ENCODE data around the gene SPATA33.

SPATA33 gene

DNA sequence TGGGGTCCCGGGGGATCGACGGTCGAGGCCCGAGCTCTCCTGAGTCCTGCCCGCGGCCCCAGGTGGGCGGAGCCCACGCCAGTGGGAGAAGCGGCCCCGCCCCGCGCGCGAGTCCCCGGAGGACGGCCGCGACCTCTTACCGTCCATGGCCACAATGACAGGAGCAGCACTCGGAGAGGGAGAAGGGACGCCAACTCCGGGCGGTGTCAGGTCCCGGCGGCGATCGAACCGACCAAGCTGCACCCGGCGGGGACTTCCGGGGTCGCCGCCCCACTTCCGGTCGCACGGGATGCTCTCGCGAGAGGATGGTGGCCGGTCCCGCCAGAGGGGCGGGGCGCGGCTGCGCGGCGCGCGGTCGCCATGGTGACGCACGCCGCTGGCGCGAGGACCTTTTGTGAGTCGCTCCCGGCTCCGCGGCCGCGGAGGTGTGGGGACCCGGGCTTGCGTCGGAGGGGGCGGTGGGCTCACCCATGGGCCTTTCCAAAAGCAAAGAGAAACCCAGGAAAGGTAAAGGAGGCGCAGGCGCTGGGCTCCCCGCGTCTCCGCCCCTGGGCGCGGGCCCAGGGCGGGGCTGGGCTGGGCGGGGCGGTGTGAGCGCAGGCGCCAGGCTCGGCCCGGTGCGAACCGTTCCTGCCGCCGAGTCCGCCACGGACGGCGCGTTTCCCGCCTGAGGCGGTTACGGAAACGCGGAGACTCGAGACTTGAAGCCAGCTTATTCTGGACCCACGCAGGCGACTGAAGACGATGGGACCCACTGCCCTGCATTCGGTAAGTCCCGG lies at the start of gene SPATA33, which contains the start of gene CHMP1A:
TSS of gene SPATA33 (plus strand) at position 395 of the 779 bp plus-strand sequence. CDS start at position 471, 76 bp downstream.
TSS of gene CHMP1A (minus strand) at position 267 of the 779 bp plus-strand sequence. CDS start at position 147, 120 bp downstream.
- peak; percentile 68 for DNase-seq

DNA sequence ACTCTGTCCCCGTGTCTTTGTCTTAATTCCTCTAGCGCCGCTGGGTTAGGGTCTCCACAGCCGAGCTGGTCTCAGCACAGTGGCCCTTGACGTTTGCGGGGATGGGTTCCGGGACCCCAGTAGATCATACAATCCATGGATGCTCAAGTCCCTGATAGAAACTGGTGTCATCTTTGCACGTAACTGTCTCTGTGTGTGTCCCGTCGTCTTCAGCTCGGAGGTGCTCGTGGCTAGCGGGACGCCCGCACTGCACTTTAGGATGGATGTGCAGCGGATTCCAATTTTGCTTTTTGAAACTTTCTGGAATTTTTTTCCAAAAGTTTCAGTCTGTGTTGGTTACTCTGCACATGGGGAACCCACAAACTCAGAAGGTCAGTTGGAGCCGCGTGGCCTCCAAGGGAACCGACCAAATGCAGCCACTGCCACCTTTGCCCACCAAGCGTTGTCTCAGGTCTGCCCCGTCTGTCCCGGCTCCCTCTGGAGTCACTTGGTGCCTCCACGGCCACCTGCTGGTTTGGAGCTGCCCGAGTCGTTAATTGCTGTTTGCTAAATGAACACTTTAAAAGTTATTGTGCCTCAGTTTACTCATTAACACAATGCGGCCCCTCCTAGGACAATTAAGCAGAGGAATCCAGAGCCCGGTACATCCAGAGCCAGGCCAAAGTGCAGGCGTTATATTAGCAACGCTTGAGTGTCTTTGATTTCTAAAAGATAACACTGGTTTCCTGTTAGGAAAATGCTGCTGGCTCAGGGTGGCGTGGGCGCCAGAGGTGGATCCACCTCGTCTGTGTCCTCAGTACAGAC lies 49.5 kb upstream of the SPATA33 start:
- DNase-seq = no peak

DNA sequence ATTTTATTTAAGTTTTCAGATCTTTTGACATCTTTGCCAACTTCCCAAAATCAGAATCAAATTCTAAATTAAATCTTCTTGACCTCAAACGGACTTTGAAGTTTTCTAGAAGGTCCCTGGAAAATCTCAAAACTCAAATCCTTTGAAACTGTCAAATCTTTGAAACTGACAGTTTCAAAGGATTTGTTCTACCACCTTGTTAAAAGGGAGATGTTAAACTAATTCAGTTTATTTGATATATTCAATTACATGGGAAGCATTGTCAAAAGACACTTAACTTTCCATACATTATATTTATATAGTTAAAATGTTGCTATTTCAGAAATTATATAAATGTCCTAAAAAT lies 47.6 kb upstream of the SPATA33 start:
- DNase-seq = no peak

DNA sequence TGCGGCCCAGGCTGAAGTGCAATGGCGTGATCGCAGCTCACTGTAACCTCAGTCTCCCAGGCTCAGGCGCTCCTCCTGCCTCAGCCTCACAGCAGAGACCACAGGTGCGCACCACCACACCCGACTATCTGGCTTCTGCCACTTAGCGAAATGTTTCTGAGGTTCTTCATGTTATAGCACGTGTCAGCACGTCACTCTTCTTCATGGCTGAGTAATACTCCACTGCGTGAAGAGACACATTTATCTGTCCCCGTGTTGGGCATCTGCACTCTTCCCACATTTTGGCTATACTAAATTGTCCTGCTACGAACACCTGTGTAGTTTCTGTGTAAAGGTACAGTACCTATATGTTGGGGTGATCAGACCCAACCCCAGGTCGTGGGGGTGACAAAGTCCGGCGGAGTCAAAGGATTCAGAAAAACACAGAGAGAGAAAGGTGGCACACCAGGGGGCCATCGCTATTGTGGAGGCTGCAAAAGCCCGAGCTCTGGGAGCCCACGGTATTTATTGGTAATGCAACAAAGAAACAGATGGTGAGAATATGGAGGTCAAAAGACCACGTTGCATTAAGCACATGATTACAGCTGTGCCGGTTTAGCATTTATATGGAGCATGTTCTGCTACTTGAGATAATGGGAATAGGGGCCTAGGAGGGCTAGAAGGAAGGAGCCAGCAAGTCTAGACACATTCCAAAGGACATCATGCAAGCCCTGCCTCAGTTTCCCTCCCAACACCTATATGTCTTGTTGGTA lies 45.0 kb upstream of the SPATA33 start:
- no peak for DNase-seq

DNA sequence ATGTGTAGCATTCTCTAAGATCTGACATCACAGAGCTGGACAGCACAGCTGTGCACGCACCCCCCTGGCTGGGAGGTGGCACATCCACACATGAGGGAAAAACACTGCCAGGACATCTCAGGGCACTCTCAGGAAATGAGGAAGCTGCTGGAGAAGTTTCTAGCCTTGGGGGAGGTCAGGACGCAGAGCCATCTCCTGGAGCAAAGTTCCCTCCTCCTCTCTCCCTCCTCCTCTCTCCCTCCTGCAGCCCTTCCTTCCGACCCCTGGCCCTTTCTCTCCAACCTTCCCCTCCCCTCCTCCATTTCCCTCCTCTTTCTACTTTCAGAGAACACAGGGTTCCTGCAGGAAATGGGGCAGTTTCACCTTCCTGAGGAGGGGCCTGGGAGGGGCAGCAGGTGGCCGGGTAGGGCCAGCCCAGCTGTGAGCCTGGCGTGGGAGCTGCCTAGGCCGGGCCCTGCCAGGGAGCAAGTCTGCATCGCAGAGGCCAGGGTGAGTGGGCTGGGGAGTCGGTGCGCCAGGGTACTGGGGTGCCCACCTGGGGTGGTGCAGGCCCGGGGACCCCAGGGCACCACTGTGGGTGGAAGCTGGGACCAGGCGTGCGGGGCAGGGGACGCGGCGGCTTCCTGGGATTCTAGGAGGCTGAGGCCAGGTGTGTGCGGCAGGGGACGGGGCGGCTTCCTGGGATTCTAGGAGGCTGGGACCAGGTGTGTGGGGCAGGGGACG lies 44.2 kb upstream of the SPATA33 start, which contains the start of gene DPEP1:
TSS of gene DPEP1 (plus strand) at position 412 of the 723 bp plus-strand sequence. CDS start 16,769 bp downstream, outside the sequence.
- DNase-seq = no peak

DNA sequence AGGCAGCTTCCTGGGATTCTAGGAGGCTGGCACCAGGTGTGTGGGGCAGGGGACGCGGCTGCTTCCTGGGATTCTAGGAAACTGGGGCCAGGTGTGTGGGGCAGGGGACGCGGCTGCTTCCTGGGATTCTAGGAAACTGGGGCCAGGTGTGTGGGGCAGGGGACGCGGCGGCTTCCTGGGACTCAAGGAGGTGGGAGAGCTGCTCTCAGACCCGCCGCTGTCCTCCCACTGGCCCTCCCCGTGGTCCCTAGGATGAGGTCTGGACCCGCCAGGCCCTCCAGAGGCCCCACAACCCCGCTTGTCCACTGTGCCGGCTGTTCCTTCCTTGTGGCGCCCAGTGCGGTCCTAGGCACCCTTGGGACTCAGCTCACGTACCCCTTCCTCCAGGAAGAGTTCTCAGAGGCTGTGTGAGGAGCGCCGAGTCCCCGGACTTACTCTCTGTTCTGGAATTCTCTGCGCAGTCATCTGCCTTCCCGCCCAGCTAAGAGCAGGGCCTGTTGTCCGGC lies 43.6 kb upstream of the SPATA33 start:
- no peak for DNase-seq

DNA sequence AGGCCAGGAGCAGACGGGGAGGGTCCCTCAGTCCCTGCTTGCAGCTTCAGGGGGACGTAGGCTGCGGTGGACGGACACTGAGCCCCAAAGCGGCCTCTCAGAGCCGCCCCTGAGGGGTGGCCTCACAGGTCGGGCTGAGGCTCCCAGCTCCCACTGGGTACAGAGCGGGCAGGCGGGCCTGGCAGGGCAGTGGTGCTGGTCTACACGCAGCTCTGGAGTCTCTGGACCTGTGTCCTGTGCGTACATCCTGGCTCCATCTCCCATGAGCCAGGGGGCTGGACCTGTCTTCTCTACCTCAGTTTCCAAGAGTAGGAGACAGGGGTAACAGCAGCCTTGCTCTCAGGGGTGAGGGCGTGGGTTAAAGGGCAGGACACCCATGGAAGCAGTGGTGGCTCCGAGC lies 42.5 kb upstream of the SPATA33 start:
- DNase-seq = no peak

DNA sequence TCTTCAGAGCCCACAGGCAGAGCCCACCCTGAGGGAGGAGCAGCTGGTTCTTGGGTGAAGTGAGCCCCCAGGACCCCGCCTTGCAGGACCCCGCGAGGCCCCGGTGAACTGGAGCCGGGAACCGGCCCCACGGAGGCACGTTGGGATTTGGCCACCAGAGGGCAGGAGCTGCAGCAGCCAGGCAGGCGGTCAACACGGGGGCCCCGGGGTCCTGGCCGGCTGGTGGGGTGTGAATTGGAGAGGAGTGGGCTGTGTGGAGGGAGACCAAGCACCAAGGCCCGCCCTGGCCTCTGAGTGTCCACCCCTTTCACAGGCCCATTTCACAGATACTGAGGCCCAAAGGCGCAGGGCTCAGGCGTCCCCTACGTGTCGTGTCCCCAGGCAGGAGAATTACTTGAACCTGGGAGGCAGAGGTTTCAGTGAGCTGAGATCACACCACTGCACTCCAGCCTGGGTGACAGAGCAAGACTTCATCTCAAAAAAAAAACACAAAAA lies 42.0 kb upstream of the SPATA33 start:
- no peak for DNase-seq

DNA sequence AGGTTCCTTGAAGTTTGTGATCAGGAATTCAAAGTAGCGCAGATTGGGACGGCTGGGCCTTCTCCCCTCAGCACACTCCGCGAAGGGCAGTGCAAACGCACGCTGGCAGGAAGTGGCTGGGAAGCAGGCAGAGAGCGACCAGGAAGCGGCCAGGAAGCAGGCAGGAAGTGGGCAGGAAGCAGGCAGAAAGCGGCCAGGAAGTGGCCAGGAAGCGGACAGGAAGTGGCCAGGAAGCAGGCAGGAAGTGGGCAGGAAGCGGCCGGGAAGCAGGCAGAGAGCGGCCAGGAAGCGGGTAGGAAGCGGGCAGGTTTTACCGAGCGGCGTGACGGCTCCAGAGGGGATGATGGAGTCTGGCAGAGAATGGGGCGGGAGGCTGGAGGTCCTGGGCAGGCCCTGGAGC lies 41.0 kb upstream of the SPATA33 start:
- DNase-seq = no peak

DNA sequence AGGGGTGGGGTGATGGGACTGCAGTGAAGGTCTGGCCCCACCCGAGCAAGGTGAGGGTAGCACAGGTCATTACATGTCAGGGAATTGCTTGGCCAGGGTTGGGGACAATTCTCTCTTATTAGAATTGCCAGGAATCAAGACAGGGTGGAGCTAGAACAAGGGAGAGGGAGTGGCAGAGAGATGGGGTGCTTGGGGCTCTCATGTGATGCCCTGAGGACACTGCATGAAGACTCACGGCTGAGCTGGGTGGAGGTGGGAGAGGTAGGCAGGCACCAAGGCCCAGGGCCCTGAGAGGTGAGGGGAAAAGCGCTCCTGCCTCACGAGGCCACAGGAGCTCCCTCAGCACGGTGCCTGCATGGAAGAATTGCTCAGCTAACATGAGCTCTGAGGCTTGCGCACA lies 40.6 kb upstream of the SPATA33 start:
- no peak for DNase-seq

DNA sequence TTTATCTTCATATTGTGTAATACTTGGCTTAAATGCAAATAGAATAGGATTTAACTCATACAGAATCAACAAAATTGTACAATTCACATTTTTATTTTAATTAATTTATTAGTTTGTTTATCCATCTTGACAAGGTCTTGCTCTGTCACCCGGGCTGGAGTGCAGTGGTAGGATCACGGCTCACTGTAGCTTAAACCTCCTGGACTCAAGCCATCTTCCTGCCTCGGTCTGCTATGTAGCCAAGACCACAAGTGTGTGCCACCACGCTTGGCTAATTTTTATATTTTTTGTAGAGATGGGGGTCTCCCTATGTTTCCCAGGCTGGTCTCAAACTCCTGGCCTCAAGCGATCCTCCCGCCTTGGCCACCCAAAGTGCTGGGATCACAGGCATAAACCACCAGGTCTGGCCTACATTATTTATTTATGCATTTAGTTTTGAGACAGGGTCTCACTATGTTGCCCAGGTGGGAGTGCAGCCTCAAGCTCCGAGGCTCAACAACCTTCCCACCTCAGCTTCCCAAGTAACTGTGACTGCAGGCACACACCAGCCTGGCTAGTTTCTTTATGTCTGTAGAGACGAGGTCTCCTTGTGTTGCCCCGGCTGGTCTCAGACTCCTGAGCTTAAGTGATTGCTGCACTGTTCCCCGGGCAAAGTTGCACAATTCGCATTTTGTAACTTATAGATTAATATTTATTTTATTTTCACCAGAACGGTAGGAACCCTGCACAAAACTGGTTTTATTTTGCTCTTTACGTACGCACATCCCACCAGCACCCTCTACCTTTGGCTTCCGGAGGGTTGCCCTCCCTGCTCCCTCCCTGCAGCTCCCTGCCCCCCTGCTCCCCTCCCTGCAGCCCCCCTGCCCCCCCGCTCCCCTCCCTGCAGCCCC lies 39.3 kb upstream of the SPATA33 start:
- DNase-seq = no peak

DNA sequence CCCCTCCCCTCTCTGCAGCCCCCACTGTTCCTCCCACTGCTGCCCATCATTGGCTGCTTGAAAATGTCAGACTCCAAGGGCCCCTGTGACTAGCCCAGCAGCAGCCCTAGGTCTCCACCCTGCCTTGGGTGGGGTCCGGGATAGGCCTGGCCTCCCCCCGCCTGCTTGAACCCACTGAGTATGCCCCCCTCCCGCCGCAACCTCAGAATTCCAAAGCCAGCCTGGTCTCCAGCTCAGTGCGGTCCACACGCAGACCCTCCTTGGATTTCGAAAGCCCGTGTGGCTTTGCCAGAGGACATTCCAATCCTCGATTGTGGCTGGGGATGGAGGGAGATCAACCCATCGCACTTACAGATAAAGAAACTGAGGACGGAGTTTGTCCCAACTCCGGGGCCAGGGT lies 37.8 kb upstream of the SPATA33 start:
- DNase-seq = no peak

DNA sequence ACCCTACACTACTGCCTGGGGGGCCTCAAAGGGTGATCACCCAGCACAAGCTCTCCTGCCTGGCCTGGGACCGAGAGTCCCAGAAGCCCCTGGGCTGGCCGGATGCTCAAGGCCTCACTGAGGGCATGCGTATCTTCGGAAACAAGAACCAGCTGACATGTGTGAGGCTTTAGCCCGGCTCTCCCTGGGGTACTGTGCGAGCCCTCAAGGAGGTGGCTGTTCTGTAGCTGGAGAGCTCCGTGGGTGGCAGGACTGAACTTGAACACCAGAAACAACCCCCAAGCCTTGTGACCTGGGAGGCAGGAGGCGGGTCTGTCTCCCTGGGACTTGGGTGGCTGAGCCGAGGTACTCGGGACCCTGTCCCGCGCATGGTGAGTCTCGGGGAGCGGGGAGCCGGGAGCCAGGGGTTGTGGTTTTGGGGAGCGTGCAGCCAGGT lies 37.2 kb upstream of the SPATA33 start:
- no peak for DNase-seq

DNA sequence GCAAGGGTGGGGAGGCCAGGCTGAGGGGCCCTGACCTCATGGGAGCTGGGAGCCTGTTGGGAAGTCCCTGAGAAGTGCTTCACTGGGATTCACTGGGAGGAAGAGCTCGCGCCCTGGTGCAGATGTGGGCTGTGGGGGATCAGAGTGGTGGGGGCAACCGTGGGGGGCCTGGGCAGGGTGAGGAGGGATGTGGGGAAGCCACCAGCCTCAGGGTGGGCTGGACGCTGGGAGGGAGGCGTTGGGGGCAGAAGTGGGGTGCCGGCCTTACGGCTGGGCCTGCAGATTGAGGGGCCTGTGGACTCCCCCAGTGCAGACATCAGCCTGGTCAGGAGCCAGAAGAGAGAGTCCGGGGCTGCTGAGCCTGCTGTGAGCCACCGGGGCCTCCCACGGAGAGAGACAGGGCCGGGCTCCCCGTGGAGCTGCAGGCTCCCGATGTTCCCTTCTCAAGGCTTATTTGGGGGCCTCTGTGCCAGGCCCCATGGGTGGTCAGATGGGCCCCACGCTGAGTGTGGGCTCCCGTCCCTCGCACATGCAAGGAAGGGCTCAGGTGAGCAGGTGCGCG lies 36.4 kb upstream of the SPATA33 start:
- no peak for DNase-seq

DNA sequence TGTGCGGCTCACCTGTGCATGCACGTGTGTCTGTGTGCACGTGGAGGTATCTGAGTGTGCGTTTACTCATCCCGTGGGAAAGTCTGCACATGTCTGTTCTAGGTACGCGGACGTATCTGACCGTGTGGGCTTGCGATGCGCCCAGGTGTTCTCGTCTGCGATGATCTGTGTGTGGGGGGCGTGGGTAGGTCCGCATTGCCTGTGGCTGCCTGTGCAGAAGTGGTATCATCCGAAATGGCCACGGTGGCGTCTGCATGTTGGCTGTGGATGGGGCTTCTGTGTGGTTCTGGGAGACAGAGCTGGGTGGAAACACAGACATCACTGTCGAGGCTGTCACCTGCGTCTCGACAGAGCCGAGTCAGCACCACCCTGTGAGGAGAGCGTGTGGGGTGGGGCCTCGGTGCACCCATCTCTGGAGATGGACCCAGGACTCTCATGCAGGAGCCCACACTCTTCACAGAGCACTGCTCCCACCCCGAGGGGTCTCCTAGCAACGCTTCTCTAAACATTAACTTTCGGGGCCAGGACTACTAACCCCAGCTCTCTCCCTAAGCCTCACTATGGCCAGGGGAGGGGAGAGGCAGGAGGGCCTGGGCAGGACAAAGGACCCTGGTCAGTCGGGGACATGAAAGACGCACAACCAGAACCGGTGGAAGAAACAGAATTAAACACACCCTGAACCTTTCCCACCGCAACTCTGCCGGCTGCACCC lies 35.8 kb upstream of the SPATA33 start:
- DNase-seq = no peak

DNA sequence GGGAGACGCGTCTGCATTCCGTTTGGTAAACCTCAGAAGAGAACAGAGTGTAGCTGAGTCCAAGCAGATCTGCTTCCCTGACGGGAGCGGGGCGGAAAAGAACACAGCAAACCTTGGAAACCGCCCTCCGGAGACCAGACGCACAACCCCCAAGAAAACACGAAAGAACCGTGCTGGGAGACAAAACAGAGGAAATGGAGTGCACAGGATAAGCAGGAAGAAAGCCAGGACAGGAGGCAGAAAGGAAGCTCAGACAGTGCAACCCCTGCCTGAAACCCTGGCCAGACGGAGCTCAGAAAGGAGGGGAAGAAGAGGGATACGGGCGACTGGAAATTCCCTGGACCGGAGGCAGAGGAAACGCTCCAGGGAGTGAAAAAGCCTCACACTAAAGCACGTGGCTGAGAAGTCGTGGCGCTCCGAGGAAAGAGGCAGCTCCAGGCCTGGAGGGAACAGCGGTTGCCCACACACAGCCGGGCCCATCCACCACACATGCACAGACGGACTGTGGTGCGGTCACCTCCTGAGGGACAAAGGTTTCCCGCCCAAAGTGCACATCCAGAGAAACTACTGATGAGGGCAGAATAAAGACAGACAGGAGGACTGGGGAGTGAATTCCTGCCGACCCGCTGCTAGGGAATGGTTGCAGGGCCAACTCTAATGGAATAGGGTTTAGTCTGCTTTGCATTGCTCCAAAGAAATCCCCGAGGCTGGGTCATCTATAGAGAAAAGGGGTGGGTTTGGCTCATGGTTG lies 34.0 kb upstream of the SPATA33 start:
- DNase-seq = no peak

DNA sequence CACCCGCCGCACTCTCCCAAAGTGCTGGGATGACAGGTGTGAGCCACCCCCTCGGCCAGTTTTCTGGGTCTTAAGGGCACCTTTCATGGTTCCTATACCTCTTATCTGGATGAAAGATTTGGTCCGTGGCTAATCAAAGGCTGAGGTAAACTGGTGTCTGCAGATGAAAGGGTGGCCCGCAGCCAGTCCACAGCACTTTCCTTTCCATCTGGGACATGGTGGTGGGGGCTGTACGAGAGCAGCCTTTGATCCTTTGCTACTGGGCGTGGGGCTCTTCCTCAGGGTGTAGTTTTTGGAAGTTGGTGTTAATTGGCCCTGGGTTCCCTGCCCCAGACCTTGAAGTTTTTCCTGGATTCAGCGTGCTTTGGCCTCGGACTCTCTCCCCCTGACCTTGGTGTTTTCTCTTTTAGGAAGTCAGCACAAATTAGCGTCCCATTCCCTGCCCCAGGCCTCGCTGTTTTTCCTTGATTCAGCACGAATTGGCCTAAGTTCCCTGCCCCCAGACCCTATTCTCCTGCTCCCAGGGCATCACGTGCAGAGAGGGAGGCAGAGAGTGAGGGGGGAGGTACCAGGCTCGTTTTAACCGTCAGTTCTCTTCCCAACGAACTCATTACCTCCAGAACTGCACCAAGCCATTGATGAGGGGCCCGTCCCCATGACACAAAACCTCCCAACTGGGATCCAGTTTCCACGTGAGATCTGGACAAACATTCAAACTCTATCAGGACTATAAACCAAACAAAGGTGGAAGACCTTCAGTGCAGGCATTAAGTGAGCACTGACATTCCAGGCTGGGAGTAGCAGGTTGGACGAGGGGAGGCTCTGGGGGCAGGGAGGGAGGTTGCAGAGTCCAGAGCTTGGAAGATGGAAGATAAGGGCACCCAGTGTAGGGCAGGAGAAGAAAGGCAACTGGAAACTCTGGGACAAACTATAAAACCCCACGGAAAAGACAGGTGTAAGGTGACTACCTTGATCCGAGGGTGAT lies 32.6 kb upstream of the SPATA33 start:
- no peak for DNase-seq

Measured in NCI-H2029 (cell line).